Ectodermal cell (in vitro differentiated cells): ENCODE results near the gene UTF1. TPM values are rescaled to one million over a fixed set of nuclear protein-coding genes. Genes with fewer than 3 reads are reported as not detected.

ENCODE experiments used
- H3K27ac ChIP-seq: 2 replicates; pipeline ENCODE4 v1.7.0; 2013; ENCODE audit warnings: mild to moderate bottlenecking, low read depth, low read length; ENCODE audit not compliant: insufficient read depth, poor library complexity, severe bottlenecking
- H3K27me3 ChIP-seq: 2 replicates; pipeline ENCODE4 v1.7.0; 2013; ENCODE audit warnings: mild to moderate bottlenecking, low read length; ENCODE audit not compliant: insufficient read depth, control insufficient read depth, poor library complexity, severe bottlenecking
- H3K36me3 ChIP-seq: one replicate; pipeline ENCODE4 v1.7.0; 2013; ENCODE audit warnings: low read length; ENCODE audit not compliant: control insufficient read depth, insufficient read depth
- H3K4me1 ChIP-seq: one replicate; pipeline ENCODE4 v1.7.0; 2013; ENCODE audit warnings: low read length; ENCODE audit not compliant: control insufficient read depth, insufficient read depth
- H3K4me3 ChIP-seq: 2 replicates; pipeline ENCODE4 v1.7.0; 2013; ENCODE audit warnings: low read depth, low read length, control low read depth; ENCODE audit not compliant: insufficient read depth
- H3K9me3 ChIP-seq: 2 replicates; pipeline ENCODE4 v1.7.0; 2013; ENCODE audit warnings: mild to moderate bottlenecking, low read length, moderate library complexity; ENCODE audit not compliant: control insufficient read depth
- WGBS, 2 experiments: methylation state at CpG; one replicate each; pipeline ENCODE4 v1.1.7; 2013; ENCODE audit warnings: missing lambda C conversion rate in 2 of 2; 5-methylcytosine and 5-hydroxymethylcytosine counted together
- polyA plus RNA-seq, 4 experiments: library from polyadenylated mRNA; stranded (reverse); fragments of 50-300 nt; gene quantifications; one replicate each; pipeline ENCODE4 v1.2.3, GENCODE V29; 2013

Gene UTF1, protein sequence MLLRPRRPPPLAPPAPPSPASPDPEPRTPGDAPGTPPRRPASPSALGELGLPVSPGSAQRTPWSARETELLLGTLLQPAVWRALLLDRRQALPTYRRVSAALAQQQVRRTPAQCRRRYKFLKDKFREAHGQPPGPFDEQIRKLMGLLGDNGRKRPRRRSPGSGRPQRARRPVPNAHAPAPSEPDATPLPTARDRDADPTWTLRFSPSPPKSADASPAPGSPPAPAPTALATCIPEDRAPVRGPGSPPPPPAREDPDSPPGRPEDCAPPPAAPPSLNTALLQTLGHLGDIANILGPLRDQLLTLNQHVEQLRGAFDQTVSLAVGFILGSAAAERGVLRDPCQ
- not detected for polyA plus RNA-seq (2013, experiment 1 of 4)
- not detected for polyA plus RNA-seq (2013, experiment 2 of 4)
- polyA plus RNA-seq (2013, experiment 3 of 4), result not detected
- polyA plus RNA-seq (2013, experiment 4 of 4), result not detected

DNA sequence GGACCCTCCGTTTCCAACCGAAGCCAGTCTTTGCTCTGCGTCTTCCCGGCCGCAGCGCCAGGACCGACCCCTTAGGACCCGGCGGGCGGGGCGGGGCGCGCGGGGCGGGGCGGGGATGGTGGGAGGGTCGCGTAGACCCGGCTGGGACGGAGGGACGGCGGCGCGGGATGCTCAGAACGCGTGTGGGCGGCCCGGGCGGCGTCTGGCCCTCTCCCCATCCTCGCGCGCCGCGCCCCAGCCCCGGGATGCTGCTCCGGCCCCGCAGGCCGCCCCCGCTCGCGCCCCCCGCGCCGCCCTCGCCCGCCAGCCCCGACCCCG lies at the start of gene UTF1:
UTF1 (plus strand) TSS at position 174 of the 318 bp plus-strand sequence; CDS start at position 246, 72 bp downstream.
- H3K27ac ChIP-seq, result no peak within 1 kb of the TSS
- no peaks in the 10 kb centered on the region for H3K9me3 ChIP-seq
- 0 to 1% methylated on average over 49 of the region's 49 CpGs for WGBS, 2 experiments
- peaks cover 81% of the 10 kb centered on the region for H3K27me3 ChIP-seq
- H3K4me3 ChIP-seq, result peak within 1 kb of the TSS; percentile 25
- H3K36me3 ChIP-seq, result no peaks in the 10 kb centered on the region
- peaks cover 4% of the 10 kb centered on the region for H3K4me1 ChIP-seq

DNA sequence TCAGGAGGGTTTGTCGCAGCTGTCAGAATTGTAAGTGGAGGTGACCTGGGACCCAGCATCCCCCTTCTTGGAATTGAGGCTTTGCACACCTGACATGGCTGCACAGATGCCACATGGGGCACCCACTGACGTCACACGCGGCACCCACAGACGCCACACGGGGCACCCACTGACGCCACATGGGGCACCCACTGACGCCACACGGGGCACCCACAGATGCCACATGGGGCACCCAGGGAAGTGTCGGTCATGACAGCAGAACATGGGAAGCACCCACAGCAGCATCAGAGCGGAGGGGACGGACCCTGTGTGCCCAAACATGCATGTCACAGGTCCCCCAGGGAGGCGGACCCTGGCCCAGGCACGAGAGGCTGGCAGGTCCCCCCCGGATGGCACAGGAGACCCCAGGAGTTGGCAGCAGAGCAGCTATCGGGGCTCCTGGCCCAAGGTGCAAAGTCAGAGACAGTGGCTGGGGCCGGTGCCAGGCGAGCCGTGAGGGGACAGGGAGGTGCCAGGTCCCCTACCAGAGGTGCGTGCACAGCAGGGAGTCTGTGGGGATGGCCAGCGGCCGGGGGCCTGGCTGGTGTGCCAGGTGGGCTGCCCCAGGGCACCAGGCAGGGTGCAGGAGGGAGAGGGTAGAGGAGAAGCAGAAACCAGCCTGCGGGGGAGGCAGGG lies 48.9 kb upstream of the UTF1 start:
- 95% methylated on average over 23 of the region's 23 CpGs for WGBS, 2 experiments

DNA sequence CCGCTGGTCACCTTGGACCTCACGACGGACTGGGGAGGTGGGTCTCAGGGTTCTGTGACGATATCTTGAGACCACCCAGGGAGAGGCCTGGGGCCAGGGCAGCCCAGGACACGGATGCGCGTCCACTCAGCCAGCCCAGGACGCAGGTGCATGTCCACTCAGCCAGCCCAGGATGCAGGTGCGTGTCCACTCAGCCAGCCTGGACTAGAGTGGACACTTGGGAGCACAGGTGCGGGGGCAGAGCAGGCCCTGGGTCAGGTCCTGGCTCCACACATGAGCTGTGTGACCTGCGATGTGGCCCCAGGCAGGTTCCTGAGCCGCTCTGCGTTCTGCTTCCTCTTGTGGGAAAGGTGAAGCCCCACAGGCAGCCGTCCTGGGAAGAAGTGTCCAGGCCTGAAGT lies 47.8 kb upstream of the UTF1 start:
- no peaks in the 10 kb centered on the region for H3K36me3 ChIP-seq
- H3K9me3 ChIP-seq, result no peaks in the 10 kb centered on the region
- H3K4me3 ChIP-seq, result no peak overlapping the region
- H3K27ac ChIP-seq, result no peak overlapping the region
- H3K27me3 ChIP-seq, result no peaks in the 10 kb centered on the region
- 82 to 85% methylated on average over 14 of the region's 14 CpGs for WGBS, 2 experiments
- H3K4me1 ChIP-seq, result peaks cover 10% of the 10 kb centered on the region

More for the DNA sequence above, 48.9 kb upstream of the UTF1 start:
- Histone ChIP-seq H3K27ac (no peak overlapping the region), H3K36me3 (no peaks in the 10 kb centered on the region), H3K9me3 (no peaks in the 10 kb centered on the region), H3K4me1 (peaks cover 3% of the 10 kb centered on the region), H3K4me3 (no peak overlapping the region), H3K27me3 (no peaks in the 10 kb centered on the region)

DNA sequence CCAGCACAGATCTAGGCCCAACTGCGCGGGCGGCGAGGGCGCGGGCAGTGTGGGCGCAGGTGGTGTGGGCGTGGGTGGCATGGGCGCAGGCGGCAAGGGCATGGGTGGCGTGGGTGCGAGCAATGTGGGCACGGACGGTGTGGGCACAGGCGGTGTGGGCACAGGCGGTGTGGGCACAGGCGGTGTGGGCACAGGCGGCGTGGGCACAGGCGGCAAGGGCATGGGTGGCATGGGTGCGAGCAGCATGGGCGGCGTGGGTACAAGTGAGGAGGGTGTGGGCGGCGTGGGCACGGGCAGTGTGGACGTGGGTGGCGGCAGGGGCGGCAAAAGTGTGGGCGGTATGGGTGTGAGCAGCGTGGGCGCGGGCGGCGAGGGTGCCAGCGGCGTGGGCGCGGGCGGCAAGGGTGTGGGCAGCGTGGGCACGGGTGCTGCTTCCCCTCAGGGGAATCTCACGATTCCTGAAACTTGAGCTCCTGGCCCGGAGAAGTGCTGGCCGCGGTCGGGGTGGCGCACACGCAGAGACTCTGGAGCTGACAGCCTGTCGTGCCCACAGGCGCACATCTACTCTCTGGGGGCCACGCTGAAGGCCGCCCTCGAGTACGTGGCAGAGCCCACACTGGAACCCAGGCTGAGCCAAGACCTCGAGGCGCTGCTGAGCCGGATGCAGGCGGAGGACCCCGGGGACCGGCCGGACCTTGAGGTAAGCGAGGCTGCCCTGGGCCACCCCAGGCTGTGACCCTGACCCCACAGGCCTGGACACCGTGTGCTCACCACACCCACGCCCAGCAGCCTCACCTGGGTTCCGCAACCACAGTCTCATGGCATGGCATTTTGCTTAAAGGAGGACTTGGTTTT lies 47.0 kb upstream of the UTF1 start:
- Histone ChIP-seq H3K27me3 (no peaks in the 10 kb centered on the region), H3K27ac (no peak overlapping the region), H3K36me3 (no peaks in the 10 kb centered on the region), H3K4me1 (peaks cover 10% of the 10 kb centered on the region), H3K9me3 (no peaks in the 10 kb centered on the region), H3K4me3 (no peak overlapping the region)
- WGBS, 2 experiments, result 96% methylated on average over 66 of the region's 66 CpGs

DNA sequence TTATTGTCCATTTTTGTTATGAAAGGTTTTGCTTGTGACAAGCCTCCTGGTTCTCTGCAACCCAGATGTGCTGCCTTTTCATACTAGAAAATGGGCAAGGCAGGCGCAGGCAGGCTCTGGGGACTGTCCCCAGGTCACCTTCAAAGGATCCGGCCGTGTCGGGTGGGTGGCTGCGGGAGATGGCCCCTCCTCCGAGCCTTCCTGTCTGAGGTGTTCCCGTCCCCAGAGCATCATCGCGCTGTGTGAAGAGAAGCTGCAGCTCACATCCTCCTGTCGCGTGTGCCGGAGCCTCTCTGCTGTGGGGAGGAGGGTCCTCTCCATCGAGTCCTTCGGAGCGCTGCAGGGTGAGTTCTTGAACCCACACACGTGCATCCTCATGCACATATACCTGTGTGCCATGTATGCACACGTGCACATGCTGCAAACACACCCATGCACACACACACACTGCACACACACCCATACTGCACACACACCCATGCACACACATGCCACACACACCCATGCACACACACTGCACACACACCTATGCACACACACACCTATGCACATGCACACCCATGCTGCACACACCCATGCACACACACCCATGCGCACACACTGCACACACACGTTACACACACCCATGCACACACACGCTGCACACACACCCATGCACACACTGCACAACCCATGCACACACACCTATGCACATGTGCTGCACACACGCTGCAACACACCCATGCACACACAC lies 46.2 kb upstream of the UTF1 start:
- peaks cover 10% of the 10 kb centered on the region for H3K4me1 ChIP-seq
- no peaks in the 10 kb centered on the region for H3K27me3 ChIP-seq
- 88% methylated on average over 21 of the region's 21 CpGs for WGBS, 2 experiments
- no peaks in the 10 kb centered on the region for H3K9me3 ChIP-seq
- no peak overlapping the region for H3K4me3 ChIP-seq
- no peak overlapping the region for H3K27ac ChIP-seq
- no peaks in the 10 kb centered on the region for H3K36me3 ChIP-seq

DNA sequence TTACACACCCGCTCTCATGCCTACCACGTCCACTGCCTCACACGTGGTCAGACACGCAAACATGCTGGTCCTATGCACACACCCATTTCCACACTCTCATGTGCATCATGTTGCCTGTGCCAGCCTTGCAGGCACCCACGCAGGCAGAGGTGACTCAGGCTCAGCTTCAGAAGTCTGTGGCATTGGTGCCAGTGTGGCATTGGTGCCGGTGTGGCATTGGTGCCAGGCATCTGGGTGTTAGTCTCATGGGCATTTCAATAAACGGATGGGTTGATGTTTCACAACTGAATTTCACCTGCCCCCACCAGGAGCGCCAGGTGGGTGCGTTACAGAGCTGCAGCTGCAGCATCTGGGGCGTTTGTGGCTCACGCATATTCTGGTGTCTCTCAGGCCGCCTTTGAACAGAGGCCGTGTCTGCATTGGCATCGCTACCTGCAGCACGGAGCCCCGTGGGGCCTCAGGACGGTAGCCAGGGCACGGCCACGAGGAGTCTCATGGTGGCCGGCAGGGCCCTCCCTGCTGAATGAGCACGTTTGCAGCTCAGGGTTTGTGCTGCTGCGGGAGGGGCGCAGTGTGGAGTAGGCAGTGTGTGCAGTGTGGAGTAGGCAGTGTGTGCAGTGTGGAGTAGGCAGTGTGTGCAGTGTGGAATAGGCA lies 45.3 kb upstream of the UTF1 start:
- WGBS, 2 experiments, result 82 to 84% methylated on average over 23 of the region's 23 CpGs
- no peak overlapping the region for H3K4me3 ChIP-seq
- no peaks in the 10 kb centered on the region for H3K36me3 ChIP-seq
- peaks cover 10% of the 10 kb centered on the region for H3K4me1 ChIP-seq
- no peaks in the 10 kb centered on the region for H3K9me3 ChIP-seq
- H3K27me3 ChIP-seq, result no peaks in the 10 kb centered on the region
- H3K27ac ChIP-seq, result no peak overlapping the region

DNA sequence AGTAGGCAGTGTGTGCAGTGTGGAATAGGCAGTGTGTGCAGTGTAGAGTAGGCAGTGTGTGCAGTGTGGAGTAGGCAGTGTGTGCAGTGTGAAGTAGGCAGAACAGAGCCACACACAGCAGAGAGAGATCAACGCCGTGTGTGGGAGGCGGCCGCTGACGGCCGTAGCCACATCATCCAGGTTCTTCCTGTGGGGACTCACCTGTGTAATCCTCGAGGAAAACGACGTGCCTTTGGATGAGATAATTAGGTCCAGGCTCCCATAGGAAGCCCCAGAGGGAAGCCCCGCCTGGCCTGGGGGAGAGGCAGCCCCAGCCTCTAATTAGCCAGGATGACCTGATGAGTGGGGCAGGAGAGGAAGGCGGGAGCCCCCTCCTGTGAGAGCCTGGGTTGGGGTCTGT lies 44.6 kb upstream of the UTF1 start:
- Histone ChIP-seq H3K9me3 (no peaks in the 10 kb centered on the region), H3K27ac (no peak overlapping the region), H3K4me1 (peaks cover 10% of the 10 kb centered on the region), H3K36me3 (no peaks in the 10 kb centered on the region), H3K4me3 (no peak overlapping the region), H3K27me3 (no peaks in the 10 kb centered on the region)
- WGBS, 2 experiments, result 82 to 86% methylated on average over 10 to 11 of the region's 11 CpGs

DNA sequence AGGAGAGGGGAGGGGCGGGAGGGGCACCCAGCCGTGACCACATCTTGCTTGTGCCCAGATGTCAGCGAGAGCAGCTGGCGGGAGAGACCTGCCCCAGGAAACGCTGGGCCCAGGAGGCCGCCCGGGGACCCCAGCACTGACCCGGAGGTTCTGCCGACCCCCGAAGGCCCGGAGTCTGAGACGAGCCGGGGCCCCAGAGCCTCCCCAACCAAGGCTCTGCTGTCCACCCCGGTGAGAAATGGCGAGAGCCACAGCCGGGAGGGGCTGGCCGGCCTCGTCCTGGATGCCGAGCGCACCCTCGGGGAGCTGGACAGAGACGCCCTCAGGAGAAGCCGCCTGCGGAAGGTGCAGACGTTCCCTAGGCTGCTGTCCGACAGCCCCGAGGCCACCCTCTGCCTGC lies 44.1 kb upstream of the UTF1 start:
- Histone ChIP-seq H3K4me1 (peaks cover 10% of the 10 kb centered on the region), H3K27ac (no peak overlapping the region), H3K27me3 (no peaks in the 10 kb centered on the region), H3K4me3 (no peak overlapping the region), H3K36me3 (no peaks in the 10 kb centered on the region), H3K9me3 (no peaks in the 10 kb centered on the region)
- 79 to 80% methylated on average over 27 of the region's 27 CpGs for WGBS, 2 experiments

DNA sequence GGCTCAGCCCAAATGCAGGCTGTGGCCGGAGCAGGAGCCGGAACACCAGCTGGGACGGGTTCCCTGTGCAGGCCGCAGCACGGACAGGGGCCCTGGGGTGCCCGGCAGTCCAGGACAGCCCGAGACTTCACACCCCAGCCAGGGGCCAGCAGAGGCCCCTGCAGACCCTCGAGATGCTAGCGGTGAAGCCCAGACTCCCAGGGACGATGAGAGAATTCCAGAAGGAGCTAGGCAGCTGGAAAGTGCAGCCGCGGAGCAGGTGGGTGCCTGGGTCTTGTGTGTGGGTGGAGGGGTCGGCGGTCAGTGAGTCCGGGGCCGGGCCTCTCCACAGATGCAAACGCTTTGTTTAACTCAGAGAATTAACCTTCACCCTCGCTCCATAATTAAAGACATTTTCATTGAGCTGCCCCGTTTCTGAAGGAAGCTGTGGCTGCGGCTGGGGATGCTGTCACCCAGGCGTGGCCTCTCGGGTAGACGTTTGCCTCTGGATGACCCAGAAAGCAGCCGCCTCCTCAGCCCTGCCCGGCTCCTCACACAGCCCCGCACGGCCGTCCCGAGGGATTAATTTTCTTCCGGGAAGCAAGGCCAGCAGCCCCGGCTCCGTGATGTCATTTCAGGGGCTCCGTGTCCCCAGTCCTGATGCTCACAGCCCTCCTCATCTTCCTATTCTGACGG lies 43.5 kb upstream of the UTF1 start:
- WGBS, 2 experiments, result 91 to 93% methylated on average over 34 of the region's 34 CpGs
- Histone ChIP-seq H3K4me1 (peaks cover 10% of the 10 kb centered on the region), H3K36me3 (no peaks in the 10 kb centered on the region), H3K27ac (no peak overlapping the region), H3K27me3 (no peaks in the 10 kb centered on the region), H3K9me3 (no peaks in the 10 kb centered on the region), H3K4me3 (no peak overlapping the region)
